Measurements from ENCODE around the gene CAMTA1.

Gene CAMTA1

GRCh38 chr1:6872573-6873261 lies 87.5 kb downstream of the CAMTA1 start:
- DNase-seq (ENCODE audit: low read depth in 2 of 2) = no peak

GRCh38 chr1:6873298-6874015 lies 88.2 kb downstream of the CAMTA1 start:
- no peak for DNase-seq (ENCODE audit: low read depth in 2 of 2)

GRCh38 chr1:6874298-6874697 lies 89.0 kb downstream of the CAMTA1 start:
- DNase-seq (ENCODE audit: low read depth in 2 of 2) = no peak

GRCh38 chr1:6880951-6881690 lies 95.9 kb downstream of the CAMTA1 start:
- no peak for DNase-seq (ENCODE audit: low read depth in 2 of 2)

- DNase-seq (ENCODE audit: low read depth in 2 of 2) = no peak
Measured at GRCh38 chr1:6882414-6882813, 97.2 kb downstream of the CAMTA1 start.

- no peak for DNase-seq (ENCODE audit: low read depth in 2 of 2)
Measured at GRCh38 chr1:6884652-6885153, 99.4 kb downstream of the CAMTA1 start.

GRCh38 chr1:6885426-6885825 lies 100.2 kb downstream of the CAMTA1 start:
- DNase-seq (ENCODE audit: low read depth in 2 of 2) = no peak

GRCh38 chr1:6886523-6886922 lies 101.3 kb downstream of the CAMTA1 start:
- DNase-seq (ENCODE audit: low read depth in 2 of 2) = no peak

GRCh38 chr1:6888268-6888667 lies 103.0 kb downstream of the CAMTA1 start:
- no peak for DNase-seq (ENCODE audit: low read depth in 2 of 2)

- no peak for DNase-seq (ENCODE audit: low read depth in 2 of 2)
Measured at GRCh38 chr1:6888870-6889269, 103.6 kb downstream of the CAMTA1 start.

- DNase-seq (ENCODE audit: low read depth in 2 of 2) = peak; percentile 5 to 10
Measured at GRCh38 chr1:6889875-6890480, 104.7 kb downstream of the CAMTA1 start.

GRCh38 chr1:6890686-6891085 lies 105.4 kb downstream of the CAMTA1 start:
- no peak for DNase-seq (ENCODE audit: low read depth in 2 of 2)

- peak in 1 of 2 donors; percentile 28 for DNase-seq (ENCODE audit: low read depth in 2 of 2)
Measured at GRCh38 chr1:6891781-6892579, 106.7 kb downstream of the CAMTA1 start.

- no peak for DNase-seq (ENCODE audit: low read depth in 2 of 2)
Measured at GRCh38 chr1:6893388-6893787, 108.1 kb downstream of the CAMTA1 start.

GRCh38 chr1:6897138-6897537 lies 111.9 kb downstream of the CAMTA1 start:
- no peak for DNase-seq (ENCODE audit: low read depth in 2 of 2)

- DNase-seq (ENCODE audit: low read depth in 2 of 2) = no peak
Measured at GRCh38 chr1:6898974-6899539, 113.8 kb downstream of the CAMTA1 start.

- no peak for DNase-seq (ENCODE audit: low read depth in 2 of 2)
Measured at GRCh38 chr1:6899621-6900020, 114.4 kb downstream of the CAMTA1 start.

- DNase-seq (ENCODE audit: low read depth in 2 of 2) = no peak
Measured at GRCh38 chr1:6902153-6902552, 116.9 kb downstream of the CAMTA1 start.

GRCh38 chr1:6904476-6905170 lies 119.4 kb downstream of the CAMTA1 start:
- DNase-seq (ENCODE audit: low read depth in 2 of 2) = no peak

GRCh38 chr1:6905331-6905730 lies 120.1 kb downstream of the CAMTA1 start:
- DNase-seq (ENCODE audit: low read depth in 2 of 2) = no peak

All from activated CD4-positive, alpha-beta T cell treated with anti-CD3 and anti-CD28 coated beads for 24 hours (primary cell).